Epithelial cell of proximal tubule (primary cell): Measurements from ENCODE around the gene FTO. TPM values are rescaled to one million over a fixed set of nuclear protein-coding genes. Genes with fewer than 3 reads are reported as not detected.

Experiments used
- DNase-seq: peaks from one replicate; pipeline ENCODE4 v3.0.0-alpha.2; 2011; ENCODE audit warnings: low read depth
- H3K4me3 ChIP-seq: 2 replicates; pipeline ENCODE4 v1.5.1; 2011; ENCODE audit warnings: low read depth, mild to moderate bottlenecking, low read length
- total RNA-seq: library from RNA; depleted of rRNA; stranded (reverse); fragments of >200 nt; gene quantifications from 2 replicates; pipeline ENCODE4 v1.2.3, GENCODE V29; 2015
- TF ChIP-seq, protein P1 (sequence below): conservative IDR thresholded peaks from 2 replicates; pipeline ENCODE4 v1.5.1; 2012; ENCODE audit warnings: low read depth, mild to moderate bottlenecking, low read length

The FTO gene
- total RNA-seq, 1 donor from 2014 or later = 62.7 TPM

- no peak for DNase-seq
- TF ChIP-seq, protein P1, sequence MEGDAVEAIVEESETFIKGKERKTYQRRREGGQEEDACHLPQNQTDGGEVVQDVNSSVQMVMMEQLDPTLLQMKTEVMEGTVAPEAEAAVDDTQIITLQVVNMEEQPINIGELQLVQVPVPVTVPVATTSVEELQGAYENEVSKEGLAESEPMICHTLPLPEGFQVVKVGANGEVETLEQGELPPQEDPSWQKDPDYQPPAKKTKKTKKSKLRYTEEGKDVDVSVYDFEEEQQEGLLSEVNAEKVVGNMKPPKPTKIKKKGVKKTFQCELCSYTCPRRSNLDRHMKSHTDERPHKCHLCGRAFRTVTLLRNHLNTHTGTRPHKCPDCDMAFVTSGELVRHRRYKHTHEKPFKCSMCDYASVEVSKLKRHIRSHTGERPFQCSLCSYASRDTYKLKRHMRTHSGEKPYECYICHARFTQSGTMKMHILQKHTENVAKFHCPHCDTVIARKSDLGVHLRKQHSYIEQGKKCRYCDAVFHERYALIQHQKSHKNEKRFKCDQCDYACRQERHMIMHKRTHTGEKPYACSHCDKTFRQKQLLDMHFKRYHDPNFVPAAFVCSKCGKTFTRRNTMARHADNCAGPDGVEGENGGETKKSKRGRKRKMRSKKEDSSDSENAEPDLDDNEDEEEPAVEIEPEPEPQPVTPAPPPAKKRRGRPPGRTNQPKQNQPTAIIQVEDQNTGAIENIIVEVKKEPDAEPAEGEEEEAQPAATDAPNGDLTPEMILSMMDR = no peak
- H3K4me3 ChIP-seq = no peak overlapping the region
Measured at GRCh38 chr16:53925526-53925925, 221.6 kb downstream of the FTO start.

DNA sequence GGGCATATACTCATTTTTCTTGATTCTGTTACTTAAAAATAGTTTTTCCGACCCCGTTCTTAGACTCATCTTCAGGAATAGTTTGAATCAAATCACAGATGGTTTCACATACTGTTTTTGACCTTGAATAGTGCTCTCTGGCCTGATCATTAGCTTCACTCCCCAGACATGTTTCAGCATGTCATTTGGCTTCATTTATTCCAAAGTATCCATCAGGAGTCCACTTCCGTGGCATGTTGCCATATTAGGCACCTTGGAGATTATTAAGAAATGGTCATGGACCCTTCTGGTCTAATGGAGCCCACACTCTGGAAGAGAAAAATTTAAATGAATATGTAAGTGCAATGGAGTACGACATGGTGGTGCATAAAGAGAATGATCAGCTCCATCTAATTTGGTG, 222.3 kb downstream of the FTO start:
- TF ChIP-seq, protein P1 = no peak
- H3K4me3 ChIP-seq = no peak overlapping the region
- no peak for DNase-seq

DNA sequence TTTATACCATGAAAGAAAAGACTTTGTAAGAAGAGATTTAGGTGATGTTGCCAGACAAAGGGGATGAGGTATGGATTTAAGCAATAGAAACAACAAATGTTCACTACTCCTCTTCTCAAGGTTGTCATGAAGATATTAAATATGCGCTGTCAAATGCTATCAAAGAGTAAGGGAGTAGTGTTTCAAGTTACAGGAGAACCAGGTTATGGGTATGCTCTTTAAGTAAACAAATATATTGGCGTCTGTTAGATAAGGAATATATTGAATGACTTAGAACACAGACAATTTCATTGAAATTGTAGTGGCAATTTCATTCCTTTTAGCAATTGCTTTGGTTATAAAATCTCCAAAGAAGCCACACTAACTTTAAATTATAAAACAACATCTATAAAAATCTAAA, 229.0 kb downstream of the FTO start:
- H3K4me3 ChIP-seq = no peak overlapping the region
- no peak for DNase-seq
- TF ChIP-seq, protein P1 = no peak

- no peak for DNase-seq
- TF ChIP-seq, protein P1 = no peak
- no peak overlapping the region for H3K4me3 ChIP-seq
Measured at GRCh38 chr16:53933407-53933806, 229.5 kb downstream of the FTO start.

DNA sequence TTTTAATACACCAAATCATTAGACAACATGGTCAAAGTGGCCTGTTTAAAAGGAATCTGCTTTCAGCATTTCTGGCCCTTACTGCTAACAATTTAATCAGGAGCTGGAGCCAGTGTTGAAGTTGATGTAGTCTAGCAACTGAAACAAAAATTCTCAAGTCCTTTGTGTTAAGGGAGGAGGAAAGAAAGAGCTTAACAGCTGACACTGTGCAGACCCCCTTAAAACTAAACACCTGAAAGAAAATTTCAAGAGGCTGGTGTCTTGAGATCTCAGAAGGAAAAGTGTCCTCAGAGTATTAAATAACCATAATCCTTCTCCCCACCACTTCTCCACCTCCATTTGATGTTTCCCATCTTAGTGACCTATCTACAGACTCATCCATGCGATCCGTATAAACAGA, 232.1 kb downstream of the FTO start:
- H3K4me3 ChIP-seq = no peak overlapping the region
- no peak for DNase-seq
- TF ChIP-seq, protein P1 = no peak

DNA sequence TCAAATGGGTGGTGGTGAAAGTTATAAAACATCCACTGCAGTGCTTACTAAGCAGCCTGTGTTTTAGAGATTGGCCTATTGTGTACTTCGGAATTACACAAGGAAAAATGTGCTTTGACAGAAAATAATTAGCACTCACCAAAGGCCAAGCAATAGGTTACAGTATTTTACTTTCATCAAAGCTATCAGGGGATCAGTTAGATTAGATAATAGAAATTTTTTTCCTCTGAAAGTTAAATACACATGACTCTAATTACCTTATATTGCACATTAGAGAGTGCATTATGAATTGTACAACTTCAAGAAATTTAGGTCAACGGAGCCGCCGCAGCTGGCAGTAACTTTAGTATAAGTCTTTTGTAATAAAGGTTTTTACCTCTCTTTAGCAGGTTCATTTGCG, 232.6 kb downstream of the FTO start:
- TF ChIP-seq, protein P1 = no peak
- DNase-seq = no peak
- H3K4me3 ChIP-seq = no peak overlapping the region

DNA sequence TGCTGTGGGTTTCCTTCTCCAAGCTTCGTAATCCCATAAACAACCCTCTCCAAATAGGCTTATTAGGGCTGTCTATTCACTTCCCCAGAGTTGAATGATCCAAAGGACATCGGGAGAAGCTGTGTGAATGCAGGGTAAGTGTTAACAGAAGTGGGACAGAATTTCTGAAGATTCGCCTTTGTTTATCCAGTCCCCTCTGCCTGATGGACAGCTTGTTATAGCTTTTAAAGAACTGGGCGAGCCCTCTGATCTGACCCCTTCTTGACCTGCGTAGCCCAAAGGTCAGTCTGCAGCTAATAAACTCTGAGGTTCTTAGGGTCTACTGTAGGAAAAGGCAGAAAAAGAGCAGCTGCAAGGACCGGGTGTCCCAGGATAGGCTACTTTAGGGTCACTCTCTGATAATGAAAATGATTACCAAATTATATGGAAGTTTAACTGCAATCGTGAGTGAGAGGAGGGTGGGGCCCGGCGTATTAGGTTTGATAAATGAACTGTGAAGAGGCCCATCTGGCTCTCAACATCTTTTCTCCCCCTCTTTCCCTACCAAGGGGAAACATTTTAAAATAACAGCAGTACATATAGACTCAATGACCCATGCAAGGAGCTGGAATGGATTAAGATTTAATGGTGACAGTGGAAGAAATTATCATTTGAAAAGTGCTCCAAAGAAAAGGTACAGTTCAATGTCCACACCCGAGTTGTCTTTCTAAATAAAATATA, 233.4 kb downstream of the FTO start:
- TF ChIP-seq, protein P1 = no peak
- DNase-seq = no peak
- no peak overlapping the region for H3K4me3 ChIP-seq
